T47D (cell line): ENCODE results near the gene CCR7.

ENCODE experiments used
- DNase-seq, 2 experiments: peaks; one replicate each; pipeline versions ENCODE4 v3.0.0 to v3.0.0-alpha.2; 2011 to 2012; ENCODE audit warnings: low read depth in 1 of 2, low spot score in 1 of 2
- JUND ChIP-seq: IDR thresholded peaks from 2 replicates; pipeline ENCODE4 v1.6.1; 2012; ENCODE audit warnings: low read depth
- in situ Hi-C: cut with HindIII; loops from 2 replicates; pipeline ENCODE4 v1.10.0; 2016; ENCODE audit warnings: low sequenced_read_pairs, low pct_unique_long_range_greater_than_20kb

The CCR7 gene

DNA sequence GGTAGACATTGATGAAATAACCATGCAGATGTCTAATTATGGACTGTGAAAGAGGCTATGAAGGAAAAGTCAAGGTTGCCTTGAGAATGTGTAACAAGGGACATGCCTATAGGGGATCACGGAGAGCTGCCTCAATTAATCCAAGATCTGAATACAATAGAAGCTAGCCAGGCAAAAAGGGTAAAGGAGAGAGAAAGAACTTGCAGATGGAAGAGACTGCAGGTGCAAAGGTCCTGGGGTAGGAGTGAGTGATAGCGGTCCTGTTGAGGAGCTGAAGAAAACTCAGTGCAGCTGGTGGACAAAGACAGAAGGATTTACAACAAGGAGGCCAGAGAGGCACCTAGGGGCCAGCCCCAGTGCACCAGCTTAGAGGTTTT lies 48.0 kb downstream of the CCR7 start:
- no peak for TF ChIP-seq JUND
- DNase-seq = no peak
- in situ Hi-C loops = no loop called here

DNA sequence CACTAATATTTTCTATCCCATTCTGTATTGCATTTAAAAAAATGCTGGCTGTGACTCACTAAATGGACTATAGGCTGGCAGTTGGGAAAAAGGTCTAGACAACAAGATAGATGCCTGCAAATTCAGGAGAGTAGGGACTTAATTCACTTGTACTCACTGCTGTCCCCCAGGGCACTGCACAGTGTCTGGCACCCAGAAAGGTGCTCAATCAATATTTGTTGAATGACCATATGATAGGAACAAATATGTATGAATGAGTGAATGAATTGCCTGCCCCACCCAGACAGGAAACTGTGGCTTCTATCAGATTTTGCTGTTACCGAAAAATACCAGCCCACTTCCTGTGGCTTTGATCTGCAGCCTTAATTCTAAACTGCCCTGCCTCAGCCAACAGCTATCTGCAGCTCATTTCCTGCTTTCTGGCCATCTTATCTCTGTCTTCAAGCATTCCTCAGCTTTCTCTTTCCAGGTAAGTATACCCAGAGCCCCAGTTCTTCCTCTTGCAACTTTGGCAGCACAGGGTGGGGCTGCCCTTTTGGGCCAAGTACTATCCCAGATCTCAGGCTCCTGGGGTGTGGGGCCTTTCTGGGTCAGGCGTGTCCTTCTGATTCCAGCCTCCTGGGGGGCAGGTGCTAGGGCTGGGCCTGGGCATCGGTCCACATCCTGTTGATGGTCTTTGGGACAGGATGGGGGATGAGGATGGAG lies 48.5 kb downstream of the CCR7 start:
- in situ Hi-C loops = no loop called here
- no peak for DNase-seq
- no peak for TF ChIP-seq JUND

GRCh38 chr17:40515491-40516041 lies 49.7 kb downstream of the CCR7 start:
- in situ Hi-C loops = no loop called here
- no peak for DNase-seq
- TF ChIP-seq JUND = no peak

DNA sequence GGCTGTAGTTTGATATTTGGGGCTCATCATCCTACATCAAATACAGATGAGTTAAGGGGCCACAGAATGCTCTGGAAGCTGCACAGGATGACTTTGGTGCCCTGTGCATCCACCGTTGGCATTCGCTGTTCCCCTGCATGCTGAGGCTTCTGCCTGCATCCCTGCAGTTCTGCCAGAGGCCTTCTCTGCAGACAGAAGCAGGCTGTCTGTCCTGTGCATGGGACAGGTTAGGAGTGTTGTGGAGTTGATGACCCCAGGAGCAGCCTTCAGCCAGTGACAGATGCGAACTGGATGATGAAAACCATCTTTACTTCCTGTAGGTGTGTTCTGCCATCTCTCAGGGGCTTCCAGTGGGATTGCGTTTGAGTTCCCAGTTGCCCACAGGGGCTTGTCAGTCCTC lies 50.3 kb downstream of the CCR7 start:
- in situ Hi-C loops = no loop called here
- no peak for DNase-seq
- no peak for TF ChIP-seq JUND

DNA sequence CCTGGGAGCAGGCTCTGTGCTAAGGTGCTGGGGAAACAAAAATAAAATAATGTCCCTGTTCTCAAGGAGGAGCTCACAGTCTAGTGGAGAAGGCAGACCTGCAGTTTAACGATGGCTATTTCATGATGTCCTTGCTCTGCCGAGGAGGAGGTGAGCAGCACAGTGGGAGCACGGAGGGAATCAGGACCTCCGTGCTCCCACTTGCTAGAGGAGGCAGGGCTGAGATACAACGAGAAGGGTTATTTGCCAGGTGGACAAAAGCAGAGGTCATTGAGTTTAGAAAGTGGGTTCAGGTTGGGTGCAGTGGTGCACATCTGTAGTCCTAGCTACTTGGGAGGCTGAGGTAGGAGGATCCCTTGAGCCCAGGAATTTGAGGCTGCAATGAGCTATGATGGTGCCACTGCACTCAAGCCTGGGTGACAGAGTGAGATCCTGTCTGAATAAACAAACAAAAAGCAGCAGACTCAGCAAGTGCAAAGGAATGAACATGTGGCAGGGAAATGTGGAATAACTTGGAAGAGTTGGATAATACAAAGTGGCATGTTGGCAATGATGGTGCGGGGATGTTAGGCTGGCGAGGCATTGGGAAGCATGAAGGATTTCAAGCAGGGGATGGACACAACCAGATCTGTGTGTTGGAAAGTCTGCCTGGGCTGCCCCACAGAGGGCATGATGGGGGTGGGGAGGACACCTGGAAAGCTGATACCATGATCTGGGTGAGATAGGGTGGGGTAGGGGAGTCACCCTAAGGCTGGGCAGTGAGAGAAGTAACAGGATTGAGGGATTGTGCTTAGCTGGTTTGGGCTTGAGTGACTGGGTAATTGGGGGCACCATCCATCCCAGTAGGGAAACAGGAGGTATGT lies 51.0 kb downstream of the CCR7 start:
- no peak for TF ChIP-seq JUND
- no peak for DNase-seq
- in situ Hi-C loops = no loop called here

- TF ChIP-seq JUND = no peak
- in situ Hi-C loops = no loop called here
- DNase-seq = no peak
These were observed 53.5 kb downstream of the CCR7 start for GRCh38 chr17:40511667-40512220.

GRCh38 chr17:40511136-40511535 lies 54.1 kb downstream of the CCR7 start:
- in situ Hi-C loops = no loop called here
- TF ChIP-seq JUND = no peak
- DNase-seq = no peak

DNA sequence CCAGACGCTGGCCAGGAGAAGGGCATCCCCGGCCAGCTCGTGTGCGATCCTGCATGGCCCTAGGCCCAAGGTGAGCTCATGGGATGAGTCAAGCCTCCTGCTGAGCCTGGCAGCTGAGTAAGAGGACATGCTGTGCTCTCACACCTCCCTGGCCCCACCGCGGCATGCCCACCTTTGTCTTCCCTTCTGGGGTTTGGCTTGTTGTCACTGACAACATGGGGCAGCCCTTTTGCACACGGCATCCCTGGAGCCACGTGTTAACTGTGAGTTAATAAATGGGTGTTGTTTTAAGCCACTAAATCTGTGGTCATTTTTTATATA lies 55.0 kb downstream of the CCR7 start:
- in situ Hi-C loops = no loop called here
- DNase-seq = no peak
- TF ChIP-seq JUND = no peak

- no peak for DNase-seq
- in situ Hi-C loops = no loop called here
- no peak for TF ChIP-seq JUND
These were observed 55.5 kb downstream of the CCR7 start for GRCh38 chr17:40509626-40510327.

- no peak for TF ChIP-seq JUND
- in situ Hi-C loops = no loop called here
- DNase-seq = no peak
These were observed 58.5 kb downstream of the CCR7 start for GRCh38 chr17:40506786-40507185.
